Sciatic nerve (tissue), 2 donors: Measurements from ENCODE around the gene AJAP1. TPM values are rescaled to one million over a fixed set of nuclear protein-coding genes. Genes with fewer than 3 reads are reported as not detected.

Experiments
- ATAC-seq: fragments of 200-7000 bp; cut with Tn5 transposase; one replicate; pipeline ENCODE4 v1.9.1; 2020; ENCODE audit warnings: mild to moderate bottlenecking, moderate library complexity
- DNase-seq: peaks from one replicate; pipeline ENCODE4 v3.0.0-alpha.2; 2020; ENCODE audit warnings: low spot score
- intact Hi-C: fragments of 100-400 bp; cut with DNase I; formaldehyde crosslinking; loops from one replicate; pipeline ENCODE4 v1.14.2; 2022
- total RNA-seq: library from RNA; stranded (reverse); fragmentation: NEBNext Ultra II Directional; extraction: Animal tissue kit (Norgen Biotek cat#: 25700); gene quantifications from one replicate; pipeline ENCODE4 v1.2.1, GENCODE V29; 2021
- donor health status: DM: no; HTN: no; CAD: no.
- donor health status: DM: no; HTN: no; CAD: no.

AJAP1 gene
- total RNA-seq, 1 donor from 2014 or later = 1.4 TPM

DNA sequence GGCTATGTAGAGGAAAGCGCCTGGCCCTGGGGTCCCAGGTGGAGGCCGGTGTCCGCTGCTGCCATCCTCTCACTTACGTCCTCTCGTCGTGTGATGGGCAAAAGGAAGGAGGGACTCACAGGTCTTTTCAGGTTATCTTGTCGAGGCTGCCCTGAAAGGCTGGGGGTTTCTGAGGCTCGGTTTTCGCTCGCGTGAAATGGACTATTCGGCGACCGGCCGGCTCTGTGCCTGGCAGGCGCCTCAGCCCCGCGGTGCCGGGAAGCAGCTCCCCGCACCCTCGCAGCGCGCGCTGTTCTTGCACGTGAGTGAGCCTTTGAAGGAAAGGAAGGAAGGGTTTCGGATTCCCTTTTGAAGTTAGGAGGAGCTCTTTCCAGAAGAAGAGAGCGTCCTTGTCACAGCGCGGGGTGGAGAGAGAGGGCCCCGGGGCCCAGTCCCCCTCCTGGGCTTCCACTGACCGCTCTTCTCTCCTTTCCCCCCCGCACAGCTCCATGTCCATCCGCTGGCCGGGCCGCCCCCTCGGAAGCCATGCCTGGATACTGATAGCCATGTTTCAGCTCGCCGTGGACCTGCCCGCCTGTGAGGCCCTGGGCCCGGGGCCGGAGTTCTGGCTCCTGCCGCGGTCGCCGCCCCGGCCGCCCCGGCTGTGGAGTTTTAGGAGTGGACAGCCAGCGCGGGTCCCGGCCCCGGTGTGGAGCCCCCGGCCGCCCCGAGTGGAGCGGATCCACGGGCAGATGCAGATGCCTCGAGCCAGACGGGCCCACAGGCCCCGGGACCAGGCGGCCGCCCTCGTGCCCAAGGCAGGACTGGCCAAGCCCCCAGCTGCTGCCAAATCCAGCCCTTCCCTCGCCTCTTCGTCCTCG, 57.2 kb downstream of the AJAP1 start:
- intact Hi-C loops = no loop called here
- no peak for ATAC-seq
- no peak for DNase-seq

DNA sequence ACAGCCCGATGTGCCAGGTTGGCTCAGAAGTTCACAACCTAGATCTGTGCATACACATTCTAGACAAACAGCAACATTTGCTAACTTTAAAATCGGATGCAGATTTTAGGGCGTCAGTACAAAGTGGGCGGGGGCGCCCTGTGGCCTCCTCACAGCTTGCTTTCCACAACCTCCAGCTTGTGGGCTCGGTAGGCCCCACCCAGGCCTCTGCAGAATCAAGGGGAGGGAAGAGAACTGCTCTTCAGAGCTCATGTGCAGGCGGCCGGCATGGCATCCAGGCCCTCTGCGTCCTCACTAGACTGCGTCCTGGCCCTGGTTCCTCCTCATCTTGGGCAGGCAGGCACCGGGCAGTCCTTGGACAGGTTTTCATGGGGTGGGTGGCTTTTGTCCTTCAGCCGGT, 59.3 kb downstream of the AJAP1 start:
- no peak for ATAC-seq
- intact Hi-C loops = no loop called here
- DNase-seq = no peak

DNA sequence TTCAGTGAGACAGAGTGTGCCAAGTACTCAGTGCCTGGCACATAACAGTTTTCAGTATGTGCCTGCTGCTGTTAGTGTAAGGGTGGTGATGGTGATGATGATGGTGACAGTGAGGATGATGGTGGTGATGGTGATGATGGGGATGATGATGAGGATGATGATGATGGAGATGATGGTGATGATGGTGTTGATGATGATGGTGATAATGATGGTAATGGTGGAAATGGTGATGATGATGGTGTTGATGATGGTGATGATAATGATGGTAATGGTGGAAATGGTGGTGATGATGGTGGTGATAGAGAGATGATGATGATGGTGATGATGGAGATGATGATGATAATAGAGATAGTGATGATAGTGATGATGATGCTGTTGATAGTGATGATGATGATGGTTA, 62.0 kb downstream of the AJAP1 start:
- intact Hi-C loops = no loop called here
- ATAC-seq (no peak), DNase-seq (no peak)

DNA sequence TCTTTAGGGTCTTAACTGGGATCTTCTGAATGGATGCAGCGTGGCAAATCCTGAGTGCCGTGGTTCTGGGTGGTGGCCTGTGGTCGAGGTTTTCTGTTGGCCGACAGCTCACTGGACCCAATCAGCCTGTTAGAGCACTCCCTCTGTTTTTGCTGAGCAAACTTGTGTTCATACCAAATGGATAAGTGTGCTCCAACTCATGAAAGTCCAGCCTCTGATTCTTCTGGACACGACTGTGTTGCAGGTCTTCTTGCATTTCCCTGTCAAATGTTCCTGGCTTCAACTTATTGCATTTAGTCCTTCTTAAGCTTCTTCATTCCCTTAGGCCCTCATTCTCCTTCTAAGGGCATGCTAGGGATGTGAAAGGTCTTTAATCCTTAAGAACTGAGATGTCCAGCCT, 63.7 kb downstream of the AJAP1 start:
- intact Hi-C loops = no loop called here
- ATAC-seq = no peak
- no peak for DNase-seq

- ATAC-seq = no peak
Measured at GRCh38 chr1:4723106-4723505, 68.7 kb downstream of the AJAP1 start.

DNA sequence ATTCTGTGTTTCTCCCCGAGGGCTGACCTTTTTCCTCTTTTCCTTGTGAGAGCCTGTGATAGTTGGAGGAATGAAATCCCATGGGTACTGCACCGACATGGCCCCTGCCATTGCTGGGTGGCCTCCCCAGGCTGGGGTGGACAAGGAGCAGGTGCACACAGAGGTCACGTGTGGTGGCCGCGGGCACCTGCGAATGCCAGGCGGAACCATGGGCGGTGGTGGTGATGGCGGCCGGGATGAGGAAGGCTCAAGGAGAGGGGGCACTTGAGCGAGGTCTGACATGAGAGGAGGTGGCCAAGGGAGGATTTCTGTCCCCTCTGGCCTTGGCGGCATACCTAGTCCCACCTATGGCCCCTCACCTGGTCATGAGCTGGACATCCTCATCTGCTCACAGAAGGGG, 69.6 kb downstream of the AJAP1 start:
- DNase-seq = no peak
- ATAC-seq = no peak
- intact Hi-C loops = no loop called here

More at GRCh38 chr1:4723106-4723505, 68.7 kb downstream of the AJAP1 start:
- intact Hi-C loops = no loop called here
- DNase-seq = no peak

- no peak for DNase-seq
- no peak for ATAC-seq
- intact Hi-C loops = no loop called here
Measured at GRCh38 chr1:4724695-4725250, 70.4 kb downstream of the AJAP1 start.

GRCh38 chr1:4725416-4725815, 71.0 kb downstream of the AJAP1 start:
- ATAC-seq = no peak

DNA sequence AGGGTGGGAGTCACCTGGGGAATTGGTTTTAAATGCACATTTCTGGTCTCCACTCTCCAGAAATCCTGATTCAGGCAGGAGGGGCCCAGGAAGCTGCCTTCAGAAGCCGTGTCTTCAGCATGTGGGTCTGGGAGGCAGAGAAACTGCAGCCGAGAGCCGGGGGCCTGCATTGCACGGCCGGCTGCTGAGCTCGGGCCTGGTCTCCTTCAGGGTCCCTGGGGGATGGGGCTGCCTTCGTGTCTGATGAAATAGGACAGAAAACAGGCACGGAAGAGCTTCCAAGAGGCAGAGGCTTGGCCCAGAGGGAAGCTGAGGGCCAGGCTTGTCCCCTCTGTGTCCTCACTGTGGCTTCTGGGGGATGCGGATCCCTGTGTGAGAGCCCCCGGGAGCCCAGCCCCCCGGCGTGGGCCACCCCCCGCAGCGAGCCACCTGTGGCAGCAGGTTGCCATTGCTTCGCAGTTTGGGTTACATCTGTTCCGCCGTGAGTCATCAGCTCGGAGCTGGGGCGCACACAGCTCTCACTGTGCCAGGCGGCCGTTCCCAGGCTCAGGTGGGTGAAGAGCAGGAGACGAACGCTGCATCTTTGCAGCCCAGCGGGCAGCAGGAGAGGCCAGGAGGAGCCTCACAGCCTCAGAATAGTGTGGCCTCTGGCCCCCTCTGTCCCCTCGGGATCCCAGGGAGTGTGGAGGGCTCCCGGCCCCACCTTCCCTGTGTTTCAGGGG, 72.4 kb downstream of the AJAP1 start:
- ATAC-seq (no peak), DNase-seq (no peak)
- intact Hi-C loops = no loop called here

More at GRCh38 chr1:4725416-4725815, 71.0 kb downstream of the AJAP1 start:
- DNase-seq = no peak
- intact Hi-C loops = no loop called here

DNA sequence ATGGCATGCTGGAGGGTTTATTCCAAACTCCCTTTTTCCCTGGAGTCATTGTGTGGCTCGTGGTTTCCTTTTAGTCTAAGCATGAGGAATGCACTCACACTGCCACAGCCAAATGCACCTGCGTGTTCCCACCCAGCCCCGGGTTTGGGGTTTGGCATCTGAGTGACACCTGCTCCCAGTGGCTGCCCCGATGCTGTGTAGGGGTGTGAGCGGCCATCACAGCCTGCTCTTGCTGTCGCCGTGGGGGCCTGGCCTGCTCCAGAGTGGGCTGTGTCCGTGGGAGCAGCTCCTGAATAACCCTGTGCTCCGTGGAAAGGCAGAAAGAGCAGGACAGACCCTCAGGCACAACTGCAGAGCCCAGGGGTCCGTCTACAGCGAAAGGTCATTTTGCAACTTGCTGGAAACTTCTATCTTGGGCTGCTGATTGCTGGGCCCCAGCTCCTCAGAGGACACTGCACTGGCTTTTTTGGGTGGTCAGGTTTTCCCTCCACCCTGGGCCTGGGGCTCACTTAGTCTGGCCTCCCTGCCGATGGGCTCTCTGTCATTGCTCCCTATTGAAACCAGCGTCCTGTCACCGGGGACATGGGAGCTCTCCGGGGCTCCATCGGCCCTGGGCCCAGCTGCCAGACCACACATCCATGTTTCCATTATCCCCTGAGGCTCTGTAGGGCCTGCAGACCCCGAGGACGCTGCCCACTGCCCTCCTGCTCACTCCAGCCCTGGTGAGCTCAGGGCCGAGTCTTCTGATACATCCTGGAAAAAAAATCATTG, 74.1 kb downstream of the AJAP1 start:
- no peak for ATAC-seq
- DNase-seq = no peak
- intact Hi-C loops = no loop called here

DNA sequence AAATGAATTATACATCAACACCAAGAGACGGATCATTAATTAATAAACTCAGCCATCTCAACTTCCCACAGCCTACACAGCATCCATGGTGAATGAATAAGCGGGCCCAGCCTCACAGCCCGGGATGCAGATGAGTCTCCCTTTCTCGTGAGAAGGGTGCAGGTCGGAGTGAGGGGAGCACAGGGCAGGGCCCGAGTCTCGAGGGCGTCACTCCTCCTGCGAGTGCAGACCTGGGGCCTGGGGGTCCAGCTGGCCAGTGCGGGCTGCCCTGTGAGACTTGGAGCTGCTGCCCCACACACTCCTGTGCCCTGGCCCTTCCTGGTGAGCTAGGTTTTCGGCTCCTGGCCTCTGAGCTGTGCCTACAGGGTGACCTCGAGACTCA, 74.7 kb downstream of the AJAP1 start:
- DNase-seq (no peak), ATAC-seq (no peak)
- intact Hi-C loops = no loop called here

- intact Hi-C loops = no loop called here
- ATAC-seq (no peak), DNase-seq (no peak)
Measured at GRCh38 chr1:4730078-4730477, 75.7 kb downstream of the AJAP1 start.

DNA sequence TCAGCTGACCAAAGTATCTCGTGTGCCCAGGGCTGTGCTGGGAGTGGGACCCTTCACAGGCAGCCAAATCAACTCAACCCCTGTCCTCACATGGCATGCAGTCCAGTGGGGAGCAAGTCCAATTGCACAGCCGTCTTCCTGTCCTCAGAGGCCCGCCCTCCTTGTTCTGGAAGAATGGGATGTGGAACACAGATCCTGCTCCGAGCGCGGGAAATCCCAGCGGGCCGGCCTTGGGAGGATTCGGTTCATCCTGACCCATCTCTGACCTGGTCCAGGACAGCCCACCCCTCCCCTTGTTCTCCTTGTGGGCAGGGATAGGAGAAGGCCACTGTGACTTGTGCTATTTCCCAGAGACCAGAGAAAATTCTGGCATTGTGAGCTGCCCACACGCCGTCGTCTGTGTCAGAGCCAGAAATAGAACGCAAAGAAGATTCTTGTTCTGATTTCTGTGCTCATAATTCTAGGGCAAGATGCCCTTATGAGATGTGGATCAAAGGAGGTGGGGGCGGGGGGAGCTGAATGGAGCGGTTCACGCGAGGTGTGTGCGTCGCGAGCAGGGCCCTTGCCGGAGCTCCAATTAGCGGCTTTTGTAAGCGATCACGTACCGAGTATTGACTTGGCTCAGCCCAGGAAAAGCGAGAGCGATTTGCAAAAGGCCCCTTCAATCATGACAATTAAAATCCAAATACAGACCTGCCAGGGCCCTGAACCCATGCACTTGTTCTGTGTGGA, 79.2 kb downstream of the AJAP1 start:
- ATAC-seq = peak; percentile 9
- intact Hi-C loops = no loop called here
- DNase-seq = no peak

DNA sequence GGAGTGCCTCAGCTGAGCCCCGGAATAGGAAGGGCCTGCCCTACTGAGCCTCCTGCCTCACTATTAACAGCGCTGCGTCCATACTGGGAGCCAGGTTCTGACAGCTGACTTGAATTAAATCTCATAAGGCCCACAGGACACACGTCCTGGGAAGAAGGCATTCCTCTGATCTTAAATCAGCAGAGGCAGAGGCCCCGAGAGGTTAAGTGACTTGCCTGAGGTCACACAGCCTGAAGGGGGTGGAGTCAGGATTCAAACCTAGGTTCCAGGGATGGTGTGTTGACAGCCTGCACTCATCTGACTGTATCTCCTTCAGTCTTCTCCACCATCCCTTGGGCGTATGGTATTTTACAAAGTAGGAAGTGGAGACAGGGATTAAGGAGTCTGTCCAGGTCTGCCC, 79.8 kb downstream of the AJAP1 start:
- ATAC-seq (no peak), DNase-seq (no peak)
- intact Hi-C loops = no loop called here

DNA sequence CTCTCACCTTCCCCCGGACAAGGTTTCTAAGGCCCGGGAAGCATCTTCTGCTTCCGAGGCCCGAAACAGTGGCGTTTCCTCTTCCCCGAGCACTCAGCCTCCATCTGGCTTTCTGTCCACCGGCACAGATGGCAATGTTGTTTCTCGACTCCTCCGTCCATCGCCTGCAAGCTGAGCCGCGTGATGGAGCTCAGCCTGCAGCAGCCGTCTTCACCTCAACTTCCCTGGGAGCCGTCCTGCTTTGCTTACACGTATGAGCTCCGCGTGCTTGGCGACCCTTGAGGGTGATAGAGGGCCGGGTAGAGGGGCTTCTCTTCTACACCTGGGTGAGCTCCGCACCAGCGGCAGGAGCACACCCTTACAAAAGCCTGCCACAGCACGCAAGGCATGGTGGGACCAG, 80.4 kb downstream of the AJAP1 start:
- DNase-seq (no peak), ATAC-seq (no peak)
- intact Hi-C loops = no loop called here

DNA sequence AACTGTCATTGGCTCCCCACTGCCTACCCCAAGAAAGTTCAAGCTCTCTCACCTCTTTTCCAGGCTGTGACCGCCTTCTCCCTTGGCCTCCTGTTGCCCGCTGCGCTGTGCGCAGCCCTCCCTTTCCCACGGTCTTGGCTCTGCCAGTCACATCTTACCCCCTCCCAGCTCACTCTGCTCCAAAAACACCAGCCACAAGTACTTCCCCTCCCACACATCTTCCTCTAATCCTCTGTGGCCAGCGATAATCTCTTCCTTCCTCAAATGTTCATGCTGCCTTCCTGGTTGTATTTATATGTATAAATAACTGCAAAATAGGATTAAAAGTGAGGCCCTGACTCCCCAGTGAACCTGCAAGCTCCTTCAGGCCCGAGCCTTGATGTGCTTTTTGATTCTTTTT, 81.8 kb downstream of the AJAP1 start:
- ATAC-seq = no peak
- intact Hi-C loops = no loop called here
- DNase-seq = no peak

- ATAC-seq = no peak
- intact Hi-C loops = no loop called here
- no peak for DNase-seq
Measured at GRCh38 chr1:4741876-4742423, 87.5 kb downstream of the AJAP1 start.

DNA sequence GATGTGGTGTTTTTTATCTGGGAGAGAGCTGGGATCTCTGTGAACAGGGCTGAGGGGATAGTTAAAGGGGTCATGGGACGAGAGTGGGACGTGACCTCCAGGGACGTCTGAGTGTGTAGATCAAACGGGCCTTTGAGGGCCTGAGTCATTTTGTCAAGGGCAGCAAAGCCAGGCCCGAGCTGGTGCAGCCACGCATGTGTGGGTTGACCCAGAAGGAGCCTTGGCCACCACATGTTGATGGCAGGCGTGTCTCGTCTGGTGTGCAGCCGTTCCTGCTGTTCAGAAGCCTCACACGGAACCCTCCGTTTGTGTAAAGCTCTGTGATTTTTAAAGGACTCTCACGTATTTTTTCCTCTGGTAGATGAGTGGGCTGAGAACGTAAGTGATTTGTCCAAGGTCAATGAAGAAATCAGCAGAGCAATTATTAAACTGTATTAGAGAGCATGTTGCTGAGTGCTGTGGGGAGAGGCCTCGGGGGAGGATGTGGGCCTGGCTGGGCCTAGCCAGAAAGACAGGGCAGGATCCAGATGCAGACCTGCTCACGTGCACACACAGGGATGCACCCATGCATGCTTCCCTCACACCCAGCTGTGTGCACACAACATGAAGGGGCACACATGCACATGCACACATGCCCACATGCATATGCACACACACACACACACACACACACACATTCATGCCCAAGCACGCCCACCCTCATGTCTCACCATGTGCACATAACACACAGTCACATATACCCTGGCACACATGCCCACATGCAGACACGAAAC, 89.8 kb downstream of the AJAP1 start:
- intact Hi-C loops = no loop called here
- DNase-seq (no peak), ATAC-seq (no peak)
